H1 (cell line): ENCODE results near the gene ANKEF1. TPM values are rescaled to one million over a fixed set of nuclear protein-coding genes. Genes with fewer than 3 reads are reported as not detected.

Experiments used
- BRCA1 ChIP-seq: IDR thresholded peaks from 2 replicates; pipeline ENCODE4 v1.6.1; 2012; ENCODE audit warnings: low read depth, low read length, improper control_type of control experiment
- CHD2 ChIP-seq: IDR thresholded peaks from 2 replicates; pipeline ENCODE4 v1.6.1; 2012; ENCODE audit warnings: low read length, improper control_type of control experiment
- CTBP2 ChIP-seq: IDR thresholded peaks from 2 replicates; pipeline ENCODE4 v1.7.0; 2011; ENCODE audit warnings: borderline replicate concordance, mild to moderate bottlenecking, moderate library complexity, mixed read lengths, low read length; ENCODE audit not compliant: insufficient read depth, insufficient read length
- FOSL1 ChIP-seq: IDR thresholded peaks from 2 replicates; pipeline ENCODE4 v1.6.1; 2011; ENCODE audit warnings: mild to moderate bottlenecking, low read depth, low read length, moderate library complexity; ENCODE audit not compliant: insufficient read depth
- KDM4A ChIP-seq: IDR thresholded peaks from one replicate; pipeline ENCODE4 v1.7.1; 2012; ENCODE audit warnings: low read depth, mild to moderate bottlenecking, moderate library complexity, low read length, inconsistent platforms; ENCODE audit not compliant: severe bottlenecking
- NANOG ChIP-seq: IDR thresholded peaks from 2 replicates; pipeline ENCODE4 v1.6.1; 2011; ENCODE audit warnings: low read length, low read depth, mild to moderate bottlenecking, inconsistent platforms; ENCODE audit not compliant: insufficient read depth, poor library complexity, severe bottlenecking
- NRF1 ChIP-seq: IDR thresholded peaks from 2 replicates; pipeline ENCODE4 v1.6.1; 2011; ENCODE audit warnings: mild to moderate bottlenecking, low read depth, low read length, improper control_type of control experiment
- POLR2A ChIP-seq, 2 experiments: IDR thresholded peaks; 1 replicate in 1 of 2; 2 replicates in 1 of 2; pipeline ENCODE4 v1.6.1; 2011; ENCODE audit warnings: low read depth in 2 of 2, low read length in 2 of 2, mild to moderate bottlenecking in 2 of 2; ENCODE audit errors: control extremely low read depth in 1 of 2
- RAD21 ChIP-seq, 2 experiments: IDR thresholded peaks in 1 of 2; conservative IDR thresholded peaks in 1 of 2; 2 replicates each; pipeline ENCODE4 v1.6.1; 2011; ENCODE audit warnings: low read depth in 2 of 2, low read length in 2 of 2, improper control_type of control experiment in 1 of 2, inconsistent platforms in 1 of 2, mild to moderate bottlenecking in 1 of 2, moderate library complexity in 1 of 2
- SIRT6 ChIP-seq: IDR thresholded peaks from one replicate; pipeline ENCODE4 v1.7.1; 2012; ENCODE audit warnings: low read length, inconsistent platforms
- TAF7 ChIP-seq: optimal IDR thresholded peaks from 2 replicates; pipeline ENCODE3; 2011; ENCODE audit warnings: low read depth, mild to moderate bottlenecking, inconsistent platforms, low read length, moderate library complexity, borderline replicate concordance
- polyA plus RNA-seq, 7 experiments: library from polyadenylated mRNA; depleted of rRNA in 3 of 7; stranded (reverse) in 5 of 7; unstranded in 2 of 7; fragments of >200 nt in 5 of 7; fragments of 200-250 nt in 2 of 7; gene quantifications; 1 replicate in 5 of 7; 2 replicates in 1 of 7; 4 replicates in 1 of 7; pipeline versions ENCODE4 v1.2.1 to v1.2.3, GENCODE V29; 2011 to 2013; ENCODE audit warnings: missing spikeins in 2 of 7, mixed read lengths in 2 of 7
- total RNA-seq: library from RNA; stranded (reverse); fragmentation: NEBNext Ultra II Directional; extraction: Animal tissue kit (Norgen Biotek cat#: 25700); gene quantifications from 2 replicates; pipeline ENCODE4 v1.2.1, GENCODE V29; 2021
- TF ChIP-seq, protein P1 (sequence below): fragments of 300-600 bp; sonication (generic); IDR thresholded peaks from 2 replicates; pipeline ENCODE4 v1.7.1; 2012; ENCODE audit warnings: low read length, moderate library complexity, mild to moderate bottlenecking, inconsistent platforms; ENCODE audit not compliant: insufficient replicate concordance

The ANKEF1 gene
- total and polyA plus RNA-seq, 2 of the 8 experiments (the other 6 are each of a cell fraction or from before 2014, with no cell fraction given), result 2.8 to 10.0 TPM

- TF ChIP-seq, protein P1, sequence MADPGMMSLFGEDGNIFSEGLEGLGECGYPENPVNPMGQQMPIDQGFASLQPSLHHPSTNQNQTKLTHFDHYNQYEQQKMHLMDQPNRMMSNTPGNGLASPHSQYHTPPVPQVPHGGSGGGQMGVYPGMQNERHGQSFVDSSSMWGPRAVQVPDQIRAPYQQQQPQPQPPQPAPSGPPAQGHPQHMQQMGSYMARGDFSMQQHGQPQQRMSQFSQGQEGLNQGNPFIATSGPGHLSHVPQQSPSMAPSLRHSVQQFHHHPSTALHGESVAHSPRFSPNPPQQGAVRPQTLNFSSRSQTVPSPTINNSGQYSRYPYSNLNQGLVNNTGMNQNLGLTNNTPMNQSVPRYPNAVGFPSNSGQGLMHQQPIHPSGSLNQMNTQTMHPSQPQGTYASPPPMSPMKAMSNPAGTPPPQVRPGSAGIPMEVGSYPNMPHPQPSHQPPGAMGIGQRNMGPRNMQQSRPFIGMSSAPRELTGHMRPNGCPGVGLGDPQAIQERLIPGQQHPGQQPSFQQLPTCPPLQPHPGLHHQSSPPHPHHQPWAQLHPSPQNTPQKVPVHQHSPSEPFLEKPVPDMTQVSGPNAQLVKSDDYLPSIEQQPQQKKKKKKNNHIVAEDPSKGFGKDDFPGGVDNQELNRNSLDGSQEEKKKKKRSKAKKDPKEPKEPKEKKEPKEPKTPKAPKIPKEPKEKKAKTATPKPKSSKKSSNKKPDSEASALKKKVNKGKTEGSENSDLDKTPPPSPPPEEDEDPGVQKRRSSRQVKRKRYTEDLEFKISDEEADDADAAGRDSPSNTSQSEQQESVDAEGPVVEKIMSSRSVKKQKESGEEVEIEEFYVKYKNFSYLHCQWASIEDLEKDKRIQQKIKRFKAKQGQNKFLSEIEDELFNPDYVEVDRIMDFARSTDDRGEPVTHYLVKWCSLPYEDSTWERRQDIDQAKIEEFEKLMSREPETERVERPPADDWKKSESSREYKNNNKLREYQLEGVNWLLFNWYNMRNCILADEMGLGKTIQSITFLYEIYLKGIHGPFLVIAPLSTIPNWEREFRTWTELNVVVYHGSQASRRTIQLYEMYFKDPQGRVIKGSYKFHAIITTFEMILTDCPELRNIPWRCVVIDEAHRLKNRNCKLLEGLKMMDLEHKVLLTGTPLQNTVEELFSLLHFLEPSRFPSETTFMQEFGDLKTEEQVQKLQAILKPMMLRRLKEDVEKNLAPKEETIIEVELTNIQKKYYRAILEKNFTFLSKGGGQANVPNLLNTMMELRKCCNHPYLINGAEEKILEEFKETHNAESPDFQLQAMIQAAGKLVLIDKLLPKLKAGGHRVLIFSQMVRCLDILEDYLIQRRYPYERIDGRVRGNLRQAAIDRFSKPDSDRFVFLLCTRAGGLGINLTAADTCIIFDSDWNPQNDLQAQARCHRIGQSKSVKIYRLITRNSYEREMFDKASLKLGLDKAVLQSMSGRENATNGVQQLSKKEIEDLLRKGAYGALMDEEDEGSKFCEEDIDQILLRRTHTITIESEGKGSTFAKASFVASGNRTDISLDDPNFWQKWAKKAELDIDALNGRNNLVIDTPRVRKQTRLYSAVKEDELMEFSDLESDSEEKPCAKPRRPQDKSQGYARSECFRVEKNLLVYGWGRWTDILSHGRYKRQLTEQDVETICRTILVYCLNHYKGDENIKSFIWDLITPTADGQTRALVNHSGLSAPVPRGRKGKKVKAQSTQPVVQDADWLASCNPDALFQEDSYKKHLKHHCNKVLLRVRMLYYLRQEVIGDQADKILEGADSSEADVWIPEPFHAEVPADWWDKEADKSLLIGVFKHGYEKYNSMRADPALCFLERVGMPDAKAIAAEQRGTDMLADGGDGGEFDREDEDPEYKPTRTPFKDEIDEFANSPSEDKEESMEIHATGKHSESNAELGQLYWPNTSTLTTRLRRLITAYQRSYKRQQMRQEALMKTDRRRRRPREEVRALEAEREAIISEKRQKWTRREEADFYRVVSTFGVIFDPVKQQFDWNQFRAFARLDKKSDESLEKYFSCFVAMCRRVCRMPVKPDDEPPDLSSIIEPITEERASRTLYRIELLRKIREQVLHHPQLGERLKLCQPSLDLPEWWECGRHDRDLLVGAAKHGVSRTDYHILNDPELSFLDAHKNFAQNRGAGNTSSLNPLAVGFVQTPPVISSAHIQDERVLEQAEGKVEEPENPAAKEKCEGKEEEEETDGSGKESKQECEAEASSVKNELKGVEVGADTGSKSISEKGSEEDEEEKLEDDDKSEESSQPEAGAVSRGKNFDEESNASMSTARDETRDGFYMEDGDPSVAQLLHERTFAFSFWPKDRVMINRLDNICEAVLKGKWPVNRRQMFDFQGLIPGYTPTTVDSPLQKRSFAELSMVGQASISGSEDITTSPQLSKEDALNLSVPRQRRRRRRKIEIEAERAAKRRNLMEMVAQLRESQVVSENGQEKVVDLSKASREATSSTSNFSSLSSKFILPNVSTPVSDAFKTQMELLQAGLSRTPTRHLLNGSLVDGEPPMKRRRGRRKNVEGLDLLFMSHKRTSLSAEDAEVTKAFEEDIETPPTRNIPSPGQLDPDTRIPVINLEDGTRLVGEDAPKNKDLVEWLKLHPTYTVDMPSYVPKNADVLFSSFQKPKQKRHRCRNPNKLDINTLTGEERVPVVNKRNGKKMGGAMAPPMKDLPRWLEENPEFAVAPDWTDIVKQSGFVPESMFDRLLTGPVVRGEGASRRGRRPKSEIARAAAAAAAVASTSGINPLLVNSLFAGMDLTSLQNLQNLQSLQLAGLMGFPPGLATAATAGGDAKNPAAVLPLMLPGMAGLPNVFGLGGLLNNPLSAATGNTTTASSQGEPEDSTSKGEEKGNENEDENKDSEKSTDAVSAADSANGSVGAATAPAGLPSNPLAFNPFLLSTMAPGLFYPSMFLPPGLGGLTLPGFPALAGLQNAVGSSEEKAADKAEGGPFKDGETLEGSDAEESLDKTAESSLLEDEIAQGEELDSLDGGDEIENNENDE, result no peak
- no peak for TF ChIP-seq TAF7
- TF ChIP-seq NRF1, result no peak
- no peak for TF ChIP-seq FOSL1
- no peak for TF ChIP-seq SIRT6
- TF ChIP-seq RAD21 (IDR thresholded peaks at IDR 0.05 in 1 of 2, conservative IDR thresholded peaks at IDR 0.05 in 1 of 2; ENCODE audit: low read depth in 2 of 2, low read length in 2 of 2), result no peak
- no peak for TF ChIP-seq BRCA1
- no peak for TF ChIP-seq KDM4A
- TF ChIP-seq NANOG, result no peak
- TF ChIP-seq CHD2, result no peak
- no peak for TF ChIP-seq POLR2A (IDR thresholded peaks at IDR 0.05; ENCODE audit: control extremely low read depth in 1 of 2, low read depth in 2 of 2, low read length in 2 of 2)
- TF ChIP-seq CTBP2, result no peak
Measured at GRCh38 chr20:10078403-10078802, 43.6 kb downstream of the ANKEF1 start (continued).
